ENCODE data around the gene NTSR1. TPM values are rescaled to one million over a fixed set of nuclear protein-coding genes. Genes with fewer than 3 reads are reported as not detected.

NTSR1 gene
- polyA plus RNA-seq, 4 donors: 0.34 to 1.2 TPM; not detected in 2

- no peak for FAIRE-seq
- no peak overlapping the region for H3K4me3 ChIP-seq (ENCODE audit: low read depth in 1 of 3, low read length in 3 of 3)
- H3K36me3 ChIP-seq (ENCODE audit: control insufficient read depth in 3 of 3, insufficient read depth in 2 of 3, low read depth in 1 of 3, low read length in 3 of 3): no peaks in the 10 kb centered on the region
- peaks cover 0 to 3% (median 0%) of the 10 kb centered on the region in 3 donors for H3K27me3 ChIP-seq (ENCODE audit: control insufficient read depth in 3 of 3, insufficient read depth in 3 of 3, low read length in 3 of 3)
- WGBS, 3 donors: 84 to 86% (median 85%) methylated on average over 12 of the region's 12 CpGs
- no peak overlapping the region for H3K27ac ChIP-seq (ENCODE audit: low read depth in 1 of 3, low read length in 2 of 3)
- no peak for DNase-seq
- H3K4me1 ChIP-seq (ENCODE audit: control insufficient read depth in 3 of 3, insufficient read depth in 2 of 3, low read depth in 1 of 3, low read length in 2 of 3): peaks cover 0 to 8% (median 0%) of the 10 kb centered on the region in 3 donors
- H3K9me3 ChIP-seq (ENCODE audit: control insufficient read depth in 2 of 2, insufficient read depth in 1 of 2, low read depth in 1 of 2, low read length in 1 of 2): no peaks in the 10 kb centered on the region
These were observed 8.9 kb upstream of the NTSR1 start for GRCh38 chr20:62699741-62700140.

GRCh38 chr20:62700261-62700930 is 8.2 kb upstream of the NTSR1 start:
- 88 to 90% (median 90%) methylated on average over 18 of the region's 18 CpGs for WGBS, 3 donors
- no peak for DNase-seq
- Histone ChIP-seq H3K36me3 (ENCODE audit: control insufficient read depth in 3 of 3, insufficient read depth in 2 of 3, low read depth in 1 of 3, low read length in 3 of 3) (no peaks in the 10 kb centered on the region), H3K4me1 (ENCODE audit: control insufficient read depth in 3 of 3, insufficient read depth in 2 of 3, low read depth in 1 of 3, low read length in 2 of 3) (peaks cover 0 to 9% (median 0%) of the 10 kb centered on the region in 3 donors), H3K27me3 (ENCODE audit: control insufficient read depth in 3 of 3, insufficient read depth in 3 of 3, low read length in 3 of 3) (peaks cover 0 to 3% (median 0%) of the 10 kb centered on the region in 3 donors), H3K9me3 (ENCODE audit: control insufficient read depth in 2 of 2, insufficient read depth in 1 of 2, low read depth in 1 of 2, low read length in 1 of 2) (no peaks in the 10 kb centered on the region), H3K27ac (ENCODE audit: low read depth in 1 of 3, low read length in 2 of 3) (no peak overlapping the region), H3K4me3 (ENCODE audit: low read depth in 1 of 3, low read length in 3 of 3) (no peak overlapping the region)
- FAIRE-seq: no peak

DNA sequence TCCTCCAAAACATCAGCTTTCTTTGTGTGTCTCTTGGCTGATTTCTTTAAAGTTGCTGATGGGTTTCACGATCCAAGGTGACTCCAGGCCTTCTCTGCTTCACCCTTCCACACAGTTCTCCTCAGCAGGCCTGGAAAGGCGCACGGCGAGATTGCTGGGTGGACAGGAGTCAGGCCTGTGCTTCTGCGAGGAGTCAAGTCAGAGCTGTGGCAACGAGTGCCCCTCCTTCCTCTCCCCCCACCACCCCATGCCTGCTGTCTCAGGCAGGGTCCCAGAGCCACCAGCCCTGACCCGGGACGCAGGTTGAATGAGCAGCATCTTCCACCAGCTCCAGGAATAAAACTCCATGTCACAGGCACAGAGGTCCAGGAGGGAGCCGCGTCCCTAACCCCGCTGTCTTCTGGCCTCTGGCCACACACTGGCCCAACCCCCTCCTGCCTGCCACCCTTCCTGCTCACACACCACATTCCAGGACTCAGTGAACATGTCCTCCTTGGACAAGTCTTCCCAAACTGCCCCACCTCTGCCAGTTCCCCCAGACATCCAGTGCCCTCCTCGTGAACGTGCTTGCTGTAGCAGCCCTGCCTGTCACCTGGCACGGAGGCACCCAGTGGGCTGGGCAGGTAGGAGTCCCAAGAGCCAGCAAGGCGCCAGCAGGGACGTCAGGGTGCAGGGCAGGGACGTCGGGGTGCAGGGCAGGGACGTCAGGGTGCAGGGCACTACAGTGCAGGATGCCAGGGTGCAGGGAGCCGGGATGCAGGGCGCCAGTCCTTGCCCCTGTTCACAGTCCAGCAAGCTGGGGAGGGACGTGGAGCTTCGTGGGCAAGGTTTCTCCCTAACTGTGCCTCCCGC is 7.2 kb upstream of the NTSR1 start:
- Histone ChIP-seq H3K4me1 (ENCODE audit: control insufficient read depth in 3 of 3, insufficient read depth in 2 of 3, low read depth in 1 of 3, low read length in 2 of 3) (peaks cover 0 to 9% (median 0%) of the 10 kb centered on the region in 3 donors), H3K4me3 (ENCODE audit: low read depth in 1 of 3, low read length in 3 of 3) (no peak overlapping the region), H3K27me3 (ENCODE audit: control insufficient read depth in 3 of 3, insufficient read depth in 3 of 3, low read length in 3 of 3) (peaks cover 0 to 8% (median 0%) of the 10 kb centered on the region in 3 donors), H3K36me3 (ENCODE audit: control insufficient read depth in 3 of 3, insufficient read depth in 2 of 3, low read depth in 1 of 3, low read length in 3 of 3) (no peaks in the 10 kb centered on the region), H3K9me3 (ENCODE audit: control insufficient read depth in 2 of 2, insufficient read depth in 1 of 2, low read depth in 1 of 2, low read length in 1 of 2) (no peaks in the 10 kb centered on the region), H3K27ac (ENCODE audit: low read depth in 1 of 3, low read length in 2 of 3) (no peak overlapping the region)
- 53 to 76% (median 63%) methylated on average over 23 to 24 of the region's 24 CpGs for WGBS, 3 donors
- FAIRE-seq (no peak), DNase-seq (no peak)

DNA sequence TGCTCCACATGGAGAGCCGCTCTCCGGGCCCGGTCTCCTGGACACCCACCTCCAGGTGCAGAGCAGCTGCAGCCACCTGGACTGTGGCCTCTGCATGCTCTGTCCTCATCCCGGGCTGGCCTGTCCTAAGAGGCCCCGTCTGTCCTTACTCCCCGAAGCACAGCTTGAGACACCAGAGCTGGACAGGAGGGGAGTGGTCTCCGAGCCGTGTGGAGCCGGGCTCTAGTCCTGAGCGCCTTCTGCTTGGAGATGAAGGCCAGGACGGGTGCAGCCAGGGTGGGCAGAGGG is 6.7 kb upstream of the NTSR1 start:
- Histone ChIP-seq H3K4me3 (ENCODE audit: low read depth in 1 of 3, low read length in 3 of 3) (no peak overlapping the region), H3K9me3 (ENCODE audit: control insufficient read depth in 2 of 2, insufficient read depth in 1 of 2, low read depth in 1 of 2, low read length in 1 of 2) (no peaks in the 10 kb centered on the region), H3K36me3 (ENCODE audit: control insufficient read depth in 3 of 3, insufficient read depth in 2 of 3, low read depth in 1 of 3, low read length in 3 of 3) (no peaks in the 10 kb centered on the region), H3K4me1 (ENCODE audit: control insufficient read depth in 3 of 3, insufficient read depth in 2 of 3, low read depth in 1 of 3, low read length in 2 of 3) (peaks cover 0 to 9% (median 0%) of the 10 kb centered on the region in 3 donors), H3K27me3 (ENCODE audit: control insufficient read depth in 3 of 3, insufficient read depth in 3 of 3, low read length in 3 of 3) (peaks cover 0 to 12% (median 0%) of the 10 kb centered on the region in 3 donors), H3K27ac (ENCODE audit: low read depth in 1 of 3, low read length in 2 of 3) (no peak overlapping the region)
- 66 to 73% (median 71%) methylated on average over 11 of the region's 11 CpGs for WGBS, 3 donors
- no peak for FAIRE-seq
- no peak for DNase-seq

- WGBS, 3 donors: 76 to 81% (median 77%) methylated on average over 24 to 25 of the region's 25 CpGs
- no peak for DNase-seq
- Histone ChIP-seq H3K36me3 (ENCODE audit: control insufficient read depth in 3 of 3, insufficient read depth in 2 of 3, low read depth in 1 of 3, low read length in 3 of 3) (no peaks in the 10 kb centered on the region), H3K27me3 (ENCODE audit: control insufficient read depth in 3 of 3, insufficient read depth in 3 of 3, low read length in 3 of 3) (peaks cover 6 to 22% (median 7%) of the 10 kb centered on the region in 3 donors), H3K4me3 (ENCODE audit: low read depth in 1 of 3, low read length in 3 of 3) (no peak overlapping the region), H3K9me3 (ENCODE audit: control insufficient read depth in 2 of 2, insufficient read depth in 1 of 2, low read depth in 1 of 2, low read length in 1 of 2) (no peaks in the 10 kb centered on the region), H3K4me1 (ENCODE audit: control insufficient read depth in 3 of 3, insufficient read depth in 2 of 3, low read depth in 1 of 3, low read length in 2 of 3) (peaks cover 0 to 9% (median 0%) of the 10 kb centered on the region in 3 donors), H3K27ac (ENCODE audit: low read depth in 1 of 3, low read length in 2 of 3) (no peak overlapping the region)
- FAIRE-seq: no peak
These were observed 5.5 kb upstream of the NTSR1 start for GRCh38 chr20:62702895-62703852.

DNA sequence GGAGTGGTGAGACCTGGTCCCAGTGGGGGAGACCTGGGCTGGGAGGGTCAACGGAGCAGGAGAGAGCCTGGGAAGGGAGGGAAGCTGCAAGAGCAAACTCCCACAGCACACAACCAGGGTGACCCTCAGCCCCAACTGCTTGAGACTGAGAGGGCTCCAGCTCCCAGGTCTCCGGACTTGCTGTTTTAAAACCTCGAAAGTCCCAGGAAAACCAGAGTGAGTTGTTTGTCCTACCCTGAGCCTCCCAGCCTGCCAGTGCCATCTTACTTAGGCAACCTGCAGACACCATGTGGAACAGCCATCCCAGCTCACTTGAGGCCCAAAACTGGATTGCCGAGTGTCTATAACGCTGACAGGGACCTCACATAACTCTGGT is 4.8 kb upstream of the NTSR1 start:
- WGBS, 3 donors: 73 to 88% (median 79%) methylated on average over 5 of the region's 5 CpGs
- Histone ChIP-seq H3K27me3 (ENCODE audit: control insufficient read depth in 3 of 3, insufficient read depth in 3 of 3, low read length in 3 of 3) (peaks cover 7 to 26% (median 10%) of the 10 kb centered on the region in 3 donors), H3K27ac (ENCODE audit: low read depth in 1 of 3, low read length in 2 of 3) (no peak overlapping the region), H3K36me3 (ENCODE audit: control insufficient read depth in 3 of 3, insufficient read depth in 2 of 3, low read depth in 1 of 3, low read length in 3 of 3) (no peaks in the 10 kb centered on the region), H3K4me3 (ENCODE audit: low read depth in 1 of 3, low read length in 3 of 3) (no peak overlapping the region), H3K9me3 (ENCODE audit: control insufficient read depth in 2 of 2, insufficient read depth in 1 of 2, low read depth in 1 of 2, low read length in 1 of 2) (no peaks in the 10 kb centered on the region), H3K4me1 (ENCODE audit: control insufficient read depth in 3 of 3, insufficient read depth in 2 of 3, low read depth in 1 of 3, low read length in 2 of 3) (peaks cover 0 to 9% (median 0%) of the 10 kb centered on the region in 3 donors)
- FAIRE-seq (no peak), DNase-seq (no peak)

DNA sequence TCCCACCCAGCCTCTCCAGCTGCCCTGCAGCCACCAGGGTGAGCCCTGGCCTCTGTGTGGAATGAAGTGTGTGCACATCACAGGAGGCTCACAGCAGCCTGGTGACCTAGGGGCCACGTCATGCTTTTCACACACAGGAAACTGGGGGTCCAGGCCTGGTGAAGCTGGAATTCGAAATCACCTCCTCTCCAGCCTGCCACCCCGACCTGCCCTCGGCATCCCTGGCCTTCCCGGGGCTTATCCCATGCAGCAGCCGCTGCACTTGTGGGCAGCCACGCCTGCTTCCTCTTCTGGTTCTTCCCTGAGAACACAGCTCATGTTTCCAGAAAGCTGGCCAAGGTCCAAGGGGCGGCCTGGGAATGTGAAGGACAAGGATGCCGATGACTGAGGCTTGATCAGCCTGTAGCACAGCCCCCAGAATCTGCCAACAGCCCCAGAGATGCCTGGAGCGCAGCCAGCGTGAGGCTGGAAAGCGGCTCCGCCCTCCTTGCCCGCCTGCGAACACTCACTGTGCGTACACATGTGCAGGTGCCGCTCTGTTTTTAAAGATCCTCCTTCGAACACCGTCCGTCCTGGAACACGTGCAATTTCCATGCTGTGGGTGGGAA is 4.2 kb upstream of the NTSR1 start:
- Histone ChIP-seq H3K27me3 (ENCODE audit: control insufficient read depth in 3 of 3, insufficient read depth in 3 of 3, low read length in 3 of 3) (peaks cover 7 to 30% (median 10%) of the 10 kb centered on the region in 3 donors), H3K27ac (ENCODE audit: low read depth in 1 of 3, low read length in 2 of 3) (no peak overlapping the region), H3K4me3 (ENCODE audit: low read depth in 1 of 3, low read length in 3 of 3) (no peak overlapping the region), H3K4me1 (ENCODE audit: control insufficient read depth in 3 of 3, insufficient read depth in 2 of 3, low read depth in 1 of 3, low read length in 2 of 3) (peaks cover 0 to 9% (median 0%) of the 10 kb centered on the region in 3 donors), H3K36me3 (ENCODE audit: control insufficient read depth in 3 of 3, insufficient read depth in 2 of 3, low read depth in 1 of 3, low read length in 3 of 3) (no peaks in the 10 kb centered on the region), H3K9me3 (ENCODE audit: control insufficient read depth in 2 of 2, insufficient read depth in 1 of 2, low read depth in 1 of 2, low read length in 1 of 2) (no peaks in the 10 kb centered on the region)
- 9 to 20% (median 20%) methylated on average over 21 of the region's 21 CpGs for WGBS, 3 donors
- DNase-seq: peak; percentile 58 to 65
- no peak for FAIRE-seq

DNA sequence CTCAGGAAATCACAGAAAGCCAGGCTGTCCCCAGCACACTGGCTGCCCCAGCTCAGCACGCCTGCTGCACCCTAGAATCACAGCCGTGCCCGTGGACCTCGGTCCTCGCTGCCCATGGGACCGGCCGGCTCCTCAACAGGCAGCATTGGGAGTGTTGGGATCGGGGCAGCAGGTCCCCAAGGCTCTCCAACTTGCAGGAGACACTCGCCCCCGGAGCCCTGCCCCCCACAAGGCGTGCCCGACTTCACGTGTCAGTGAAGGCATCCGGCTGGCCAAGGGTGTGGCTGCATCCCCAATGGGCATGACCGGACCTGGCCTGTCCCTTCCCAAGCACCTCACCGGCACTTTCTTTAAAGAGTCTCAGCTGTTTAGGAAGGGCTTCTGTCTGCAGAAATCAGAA is 3.0 kb upstream of the NTSR1 start:
- DNase-seq (no peak), FAIRE-seq (no peak)
- H3K27me3 ChIP-seq (ENCODE audit: control insufficient read depth in 3 of 3, insufficient read depth in 3 of 3, low read length in 3 of 3): peaks cover 10 to 41% (median 10%) of the 10 kb centered on the region in 3 donors
- WGBS, 3 donors: 58 to 81% (median 75%) methylated on average over 16 of the region's 16 CpGs
- H3K4me1 ChIP-seq (ENCODE audit: control insufficient read depth in 3 of 3, insufficient read depth in 2 of 3, low read depth in 1 of 3, low read length in 2 of 3): peaks cover 0 to 9% (median 0%) of the 10 kb centered on the region in 3 donors
- H3K9me3 ChIP-seq (ENCODE audit: control insufficient read depth in 2 of 2, insufficient read depth in 1 of 2, low read depth in 1 of 2, low read length in 1 of 2): no peaks in the 10 kb centered on the region
- no peaks in the 10 kb centered on the region for H3K36me3 ChIP-seq (ENCODE audit: control insufficient read depth in 3 of 3, insufficient read depth in 2 of 3, low read depth in 1 of 3, low read length in 3 of 3)
- no peak overlapping the region for H3K27ac ChIP-seq (ENCODE audit: low read depth in 1 of 3, low read length in 2 of 3)
- no peak overlapping the region for H3K4me3 ChIP-seq (ENCODE audit: low read depth in 1 of 3, low read length in 3 of 3)
